Loucy (cell line): Measurements from ENCODE around the gene TRAPPC4.

Experiments used
- H2AFZ ChIP-seq: fragments of 200-600 bp; sonication (generic); 2 replicates; pipeline ENCODE4 v1.6.0; 2016; ENCODE audit warnings: antibody characterized with exemption, mild to moderate bottlenecking, low read length, moderate library complexity
- H3F3A ChIP-seq: fragments of 200-600 bp; 2 replicates; pipeline ENCODE4 v1.6.0; 2016; ENCODE audit warnings: antibody characterized with exemption, low read depth, mild to moderate bottlenecking
- H3K27me3 ChIP-seq: fragments of 200-600 bp; sonication (generic); 2 replicates; pipeline ENCODE4 v1.6.1; 2014; ENCODE audit warnings: low read length, mild to moderate bottlenecking; ENCODE audit not compliant: insufficient read depth, poor library complexity, severe bottlenecking
- H3K36me3 ChIP-seq: fragments of 200-600 bp; sonication (generic); 2 replicates; pipeline ENCODE4 v1.6.1; 2016; ENCODE audit warnings: low read length; ENCODE audit not compliant: insufficient read depth
- H3K4me1 ChIP-seq: fragments of 200-600 bp; sonication (generic); 2 replicates; pipeline ENCODE4 v1.5.1; 2014; ENCODE audit warnings: low read length, mild to moderate bottlenecking; ENCODE audit not compliant: insufficient read depth, poor library complexity, severe bottlenecking
- H3K4me2 ChIP-seq: fragments of 200-600 bp; sonication (generic); 2 replicates; pipeline ENCODE4 v1.6.0; 2014; ENCODE audit warnings: antibody characterized with exemption, low read length, low read depth, mild to moderate bottlenecking; ENCODE audit not compliant: poor library complexity, severe bottlenecking
- H3K4me3 ChIP-seq: fragments of 200-600 bp; sonication (generic); 2 replicates; pipeline ENCODE4 v1.5.1; 2014; ENCODE audit warnings: low read length, mild to moderate bottlenecking, mixed read lengths; ENCODE audit not compliant: poor library complexity, severe bottlenecking
- H3K79me2 ChIP-seq: fragments of 200-600 bp; sonication (generic); 2 replicates; pipeline ENCODE4 v1.6.1; 2014; ENCODE audit warnings: low read length; ENCODE audit not compliant: insufficient read depth
- H3K9ac ChIP-seq: fragments of 200-600 bp; sonication (generic); 2 replicates; pipeline ENCODE4 v1.6.0; 2014; ENCODE audit warnings: mild to moderate bottlenecking, low read depth, low read length, moderate library complexity; ENCODE audit not compliant: poor library complexity, severe bottlenecking
- H3K9me2 ChIP-seq: fragments of 200-600 bp; sonication (generic); replicated peaks from 2 replicates; pipeline ENCODE4 v1.6.1; 2016; ENCODE audit warnings: low read depth, low read length, mixed read lengths
- H3K9me3 ChIP-seq: fragments of 200-600 bp; sonication (generic); 2 replicates; pipeline ENCODE4 v1.6.1; 2014; ENCODE audit warnings: mild to moderate bottlenecking, antibody characterized with exemption, low read length, low read depth; ENCODE audit not compliant: insufficient read depth
- H4K20me1 ChIP-seq: fragments of 200-600 bp; sonication (generic); 2 replicates; pipeline ENCODE4 v1.6.0; 2014; ENCODE audit warnings: antibody characterized with exemption, low read length, mild to moderate bottlenecking; ENCODE audit not compliant: insufficient read depth, poor library complexity, severe bottlenecking
- CTCF ChIP-seq: fragments of 200-600 bp; sonication (generic); conservative IDR thresholded peaks from 2 replicates; pipeline ENCODE4 v1.5.1; 2014; ENCODE audit warnings: mild to moderate bottlenecking, antibody characterized with exemption, low read length
- EZH2phosphoT487 ChIP-seq: fragments of 200-600 bp; IDR thresholded peaks from 2 replicates; pipeline ENCODE4 v1.6.1; 2018; ENCODE audit warnings: antibody characterized with exemption, mild to moderate bottlenecking, moderate library complexity, borderline replicate concordance

The TRAPPC4 gene

GRCh38 chr11:119052163-119052814 is 33.7 kb downstream of the TRAPPC4 start:
- H3K79me2 ChIP-seq, result peaks cover 53% of the 10 kb centered on the region
- peaks cover 6% of the 10 kb centered on the region for H3K27me3 ChIP-seq
- H3K4me2 ChIP-seq, result no peak overlapping the region
- H3K9ac ChIP-seq, result no peak overlapping the region
- H2AFZ ChIP-seq, result no peak overlapping the region
- TF ChIP-seq CTCF, result no peak
- no peak for TF ChIP-seq EZH2phosphoT487
- H3K4me3 ChIP-seq, result no peak overlapping the region
- no peaks in the 10 kb centered on the region for H3K9me3 ChIP-seq
- no peaks in the 10 kb centered on the region for H3F3A ChIP-seq
- peaks cover 31% of the 10 kb centered on the region for H4K20me1 ChIP-seq
- no peaks in the 10 kb centered on the region for H3K9me2 ChIP-seq
- H3K36me3 ChIP-seq, result peaks cover 78% of the 10 kb centered on the region
- H3K4me1 ChIP-seq, result peaks cover 19% of the 10 kb centered on the region

- Histone ChIP-seq H3K4me2 (peak overlapping the region; percentile 93), H3K4me1 (peaks cover 26% of the 10 kb centered on the region), H2AFZ (no peak overlapping the region), H3K79me2 (peaks cover 61% of the 10 kb centered on the region), H3K9me2 (no peaks in the 10 kb centered on the region), H3K4me3 (peak overlapping the region; percentile 34), H3K36me3 (peaks cover 57% of the 10 kb centered on the region), H3K9ac (peak overlapping the region; percentile 99), H4K20me1 (peaks cover 31% of the 10 kb centered on the region), H3K9me3 (no peaks in the 10 kb centered on the region), H3K27me3 (peaks cover 6% of the 10 kb centered on the region), H3F3A (no peaks in the 10 kb centered on the region)
- TF ChIP-seq EZH2phosphoT487 (no peak), CTCF (no peak)
Measured at GRCh38 chr11:119054418-119054817, 35.9 kb downstream of the TRAPPC4 start.

- peak overlapping the region; percentile 94 for H3K4me3 ChIP-seq
- H3K4me1 ChIP-seq, result peaks cover 26% of the 10 kb centered on the region
- H3K36me3 ChIP-seq, result peaks cover 43% of the 10 kb centered on the region
- H3K9me3 ChIP-seq, result no peaks in the 10 kb centered on the region
- no peaks in the 10 kb centered on the region for H3K9me2 ChIP-seq
- peak overlapping the region; percentile 93 for H3K4me2 ChIP-seq
- H3F3A ChIP-seq, result no peaks in the 10 kb centered on the region
- H2AFZ ChIP-seq, result no peak overlapping the region
- H4K20me1 ChIP-seq, result peaks cover 31% of the 10 kb centered on the region
- H3K79me2 ChIP-seq, result peaks cover 61% of the 10 kb centered on the region
- no peak for TF ChIP-seq EZH2phosphoT487
- peak; percentile 56 for TF ChIP-seq CTCF
- peaks cover 6% of the 10 kb centered on the region for H3K27me3 ChIP-seq
- peak overlapping the region; percentile 99 for H3K9ac ChIP-seq
Measured at GRCh38 chr11:119055901-119056300, 37.3 kb downstream of the TRAPPC4 start.
